Stimulated activated effector memory CD8-positive, alpha-beta T cell treated with anti-CD3 and anti-CD28 coated beads, Interleukin-12 subunit alpha, Interleukin-12 subunit beta, amount 100 ng/mL, for 72 hours (primary cell): ENCODE measurements around the gene NCS1.

Source experiments
- ATAC-seq: fragments of 150-1000 bp; cut with Tn5 transposase; 2 replicates; pipeline ENCODE4 v1.10.0; 2021
- DNase-seq, 2 donors: peaks; one replicate each; pipeline ENCODE4 v3.0.0; 2021 to 2022; ENCODE audit warnings: low spot score in 2 of 2
- H3K27ac Mint-ChIP-seq: one replicate; pipeline ENCODE4 v1.8.0; 2022; ENCODE audit warnings: mild to moderate bottlenecking, mixed read lengths
- H3K36me3 Mint-ChIP-seq: one replicate; pipeline ENCODE4 v1.8.0; 2022; ENCODE audit warnings: mild to moderate bottlenecking, mixed read lengths
- H3K4me1 Mint-ChIP-seq: one replicate; pipeline ENCODE4 v1.8.0; 2022; ENCODE audit warnings: mixed read lengths
- H3K4me3 Mint-ChIP-seq: one replicate; pipeline ENCODE4 v1.8.0; 2022; ENCODE audit warnings: mild to moderate bottlenecking, mixed read lengths
- H3K9me3 Mint-ChIP-seq: one replicate; pipeline ENCODE4 v1.8.0; 2022; ENCODE audit warnings: mixed read lengths

The NCS1 gene

GRCh38 chr9:130222833-130223232 is 50.6 kb downstream of the NCS1 start:
- peaks cover 20% of the 10 kb centered on the region for H3K36me3 Mint-ChIP-seq
- H3K4me3 Mint-ChIP-seq, result no peak overlapping the region
- DNase-seq (no peak), ATAC-seq (no peak)
- H3K27ac Mint-ChIP-seq, result peak overlapping the region; percentile 11
- H3K4me1 Mint-ChIP-seq, result no peaks in the 10 kb centered on the region
- no peaks in the 10 kb centered on the region for H3K9me3 Mint-ChIP-seq

DNA sequence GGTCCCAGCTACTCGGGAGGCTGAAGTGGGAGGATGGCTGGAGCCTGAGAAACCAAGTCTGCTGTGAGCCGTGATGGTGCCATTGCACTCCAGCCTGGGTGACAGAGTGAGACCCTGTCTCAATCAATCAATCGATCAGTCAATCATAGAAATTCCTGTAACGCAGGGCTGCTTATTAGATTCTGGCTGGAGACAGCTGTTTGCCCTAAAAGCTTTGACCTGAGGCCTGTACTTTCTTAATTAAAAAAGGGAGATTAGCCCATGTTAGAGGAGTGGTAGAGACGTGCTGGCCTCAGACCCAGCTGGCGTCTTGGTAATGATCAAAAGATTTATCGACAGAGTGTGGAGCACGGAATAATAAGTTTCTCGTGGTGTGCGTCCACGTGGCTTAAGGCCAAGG is 52.9 kb downstream of the NCS1 start:
- ATAC-seq (no peak), DNase-seq (no peak)
- no peak overlapping the region for H3K4me3 Mint-ChIP-seq
- no peaks in the 10 kb centered on the region for H3K4me1 Mint-ChIP-seq
- no peaks in the 10 kb centered on the region for H3K9me3 Mint-ChIP-seq
- no peak overlapping the region for H3K27ac Mint-ChIP-seq
- peaks cover 26% of the 10 kb centered on the region for H3K36me3 Mint-ChIP-seq

DNA sequence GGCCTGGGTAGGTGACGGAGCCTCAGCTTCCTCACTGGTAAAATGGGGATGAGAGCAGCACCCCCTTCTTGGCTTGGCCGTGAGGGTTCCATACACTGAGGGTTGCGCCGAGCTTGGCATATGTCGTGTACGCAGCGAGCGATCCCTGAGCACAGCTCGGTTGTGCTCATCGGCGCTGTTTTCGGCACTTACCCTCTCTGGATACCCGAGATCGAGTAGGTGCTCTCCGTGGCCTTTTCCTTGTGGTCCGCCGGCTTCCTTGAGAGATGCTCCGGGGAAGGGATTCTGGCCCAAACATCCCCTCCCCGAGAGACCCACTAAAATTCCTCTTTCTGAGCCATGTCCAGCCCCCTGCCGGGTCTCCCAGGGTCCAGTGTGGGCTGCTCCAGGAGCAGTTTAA is 53.4 kb downstream of the NCS1 start:
- Mint-ChIP-seq H3K4me3 (no peak overlapping the region), H3K36me3 (peaks cover 26% of the 10 kb centered on the region), H3K9me3 (no peaks in the 10 kb centered on the region), H3K4me1 (no peaks in the 10 kb centered on the region), H3K27ac (no peak overlapping the region)
- ATAC-seq (no peak), DNase-seq (no peak)

- DNase-seq (no peak), ATAC-seq (no peak)
- Mint-ChIP-seq H3K4me1 (no peaks in the 10 kb centered on the region), H3K27ac (no peak overlapping the region), H3K4me3 (no peak overlapping the region), H3K9me3 (no peaks in the 10 kb centered on the region), H3K36me3 (peaks cover 26% of the 10 kb centered on the region)
These were observed 53.9 kb downstream of the NCS1 start for GRCh38 chr9:130226112-130226511.

GRCh38 chr9:130227833-130228232 is 55.6 kb downstream of the NCS1 start:
- no peaks in the 10 kb centered on the region for H3K9me3 Mint-ChIP-seq
- DNase-seq, result no peak
- H3K27ac Mint-ChIP-seq, result no peak overlapping the region
- no peak overlapping the region for H3K4me3 Mint-ChIP-seq
- no peak for ATAC-seq
- H3K4me1 Mint-ChIP-seq, result no peaks in the 10 kb centered on the region
- peaks cover 36% of the 10 kb centered on the region for H3K36me3 Mint-ChIP-seq

- no peaks in the 10 kb centered on the region for H3K4me1 Mint-ChIP-seq
- ATAC-seq (no peak), DNase-seq (no peak)
- no peak overlapping the region for H3K27ac Mint-ChIP-seq
- H3K4me3 Mint-ChIP-seq, result no peak overlapping the region
- H3K9me3 Mint-ChIP-seq, result no peaks in the 10 kb centered on the region
- H3K36me3 Mint-ChIP-seq, result peaks cover 48% of the 10 kb centered on the region
These were observed 57.6 kb downstream of the NCS1 start for GRCh38 chr9:130229759-130230158.

- no peak for DNase-seq
- Mint-ChIP-seq H3K4me3 (no peak overlapping the region), H3K36me3 (peaks cover 50% of the 10 kb centered on the region), H3K4me1 (peaks cover 1% of the 10 kb centered on the region), H3K27ac (no peak overlapping the region), H3K9me3 (no peaks in the 10 kb centered on the region)
- ATAC-seq, result no peak
These were observed 58.4 kb downstream of the NCS1 start for GRCh38 chr9:130230631-130231030.

DNA sequence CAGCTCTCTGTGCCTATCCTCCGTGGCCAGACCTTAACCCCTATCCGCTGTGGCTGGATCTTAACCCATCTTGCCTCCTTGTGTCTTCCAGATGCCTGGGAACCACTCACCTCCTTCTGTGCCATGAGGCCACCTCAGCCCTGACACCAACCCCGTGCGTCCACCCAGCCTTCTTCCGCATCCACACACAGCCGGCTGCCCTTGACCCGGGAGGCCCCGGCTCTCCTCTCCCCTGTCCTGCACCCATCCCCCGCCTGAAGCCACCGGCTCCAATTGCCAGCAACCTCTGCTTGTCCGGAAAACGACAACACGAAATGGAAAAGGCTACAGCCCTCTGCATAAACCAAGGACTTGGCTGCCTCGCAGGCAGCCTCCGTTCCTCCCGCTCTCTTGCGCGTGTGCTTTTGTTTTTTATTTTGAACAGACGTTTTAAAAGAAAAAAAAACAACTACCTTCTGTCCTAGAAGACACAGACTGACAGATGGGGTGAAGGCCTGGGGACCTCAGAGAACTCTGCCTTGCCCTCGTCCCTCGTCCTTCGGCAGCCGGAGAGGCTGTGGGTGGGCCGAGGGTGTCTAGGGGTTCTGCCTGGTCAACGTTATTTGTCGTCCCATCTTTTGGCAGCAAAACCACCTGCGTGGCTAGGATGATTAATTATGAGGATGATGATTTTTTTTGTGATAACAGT is 60.8 kb downstream of the NCS1 start:
- Mint-ChIP-seq H3K4me1 (peaks cover 7% of the 10 kb centered on the region), H3K4me3 (no peak overlapping the region), H3K27ac (no peak overlapping the region), H3K36me3 (peaks cover 41% of the 10 kb centered on the region), H3K9me3 (no peaks in the 10 kb centered on the region)
- ATAC-seq (no peak), DNase-seq (no peak)

DNA sequence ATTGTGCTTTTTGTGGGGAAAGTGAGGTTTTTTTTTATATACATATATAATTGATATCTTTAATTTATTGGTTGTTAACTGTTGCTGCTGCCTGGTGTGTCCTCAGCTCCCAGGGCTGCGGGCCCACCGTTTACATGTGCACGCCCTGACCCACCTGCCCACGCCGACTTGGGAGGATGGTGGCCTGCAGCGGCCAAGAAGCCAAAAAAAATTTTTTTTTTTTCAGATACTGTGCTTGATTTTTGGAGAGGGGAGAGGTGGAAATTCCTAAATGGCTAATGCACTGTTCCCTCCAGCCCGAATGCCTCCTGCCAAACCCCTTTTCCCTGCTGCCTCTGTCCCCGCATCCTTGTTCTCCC is 61.4 kb downstream of the NCS1 start:
- Mint-ChIP-seq H3K4me1 (peaks cover 9% of the 10 kb centered on the region), H3K27ac (no peak overlapping the region), H3K9me3 (no peaks in the 10 kb centered on the region), H3K36me3 (peaks cover 39% of the 10 kb centered on the region), H3K4me3 (no peak overlapping the region)
- ATAC-seq (no peak), DNase-seq (no peak)

GRCh38 chr9:130234340-130235260 is 62.4 kb downstream of the NCS1 start:
- Mint-ChIP-seq H3K27ac (no peak overlapping the region), H3K4me1 (peaks cover 15% of the 10 kb centered on the region), H3K4me3 (no peak overlapping the region), H3K36me3 (peaks cover 35% of the 10 kb centered on the region), H3K9me3 (no peaks in the 10 kb centered on the region)
- DNase-seq (no peak), ATAC-seq (no peak)

DNA sequence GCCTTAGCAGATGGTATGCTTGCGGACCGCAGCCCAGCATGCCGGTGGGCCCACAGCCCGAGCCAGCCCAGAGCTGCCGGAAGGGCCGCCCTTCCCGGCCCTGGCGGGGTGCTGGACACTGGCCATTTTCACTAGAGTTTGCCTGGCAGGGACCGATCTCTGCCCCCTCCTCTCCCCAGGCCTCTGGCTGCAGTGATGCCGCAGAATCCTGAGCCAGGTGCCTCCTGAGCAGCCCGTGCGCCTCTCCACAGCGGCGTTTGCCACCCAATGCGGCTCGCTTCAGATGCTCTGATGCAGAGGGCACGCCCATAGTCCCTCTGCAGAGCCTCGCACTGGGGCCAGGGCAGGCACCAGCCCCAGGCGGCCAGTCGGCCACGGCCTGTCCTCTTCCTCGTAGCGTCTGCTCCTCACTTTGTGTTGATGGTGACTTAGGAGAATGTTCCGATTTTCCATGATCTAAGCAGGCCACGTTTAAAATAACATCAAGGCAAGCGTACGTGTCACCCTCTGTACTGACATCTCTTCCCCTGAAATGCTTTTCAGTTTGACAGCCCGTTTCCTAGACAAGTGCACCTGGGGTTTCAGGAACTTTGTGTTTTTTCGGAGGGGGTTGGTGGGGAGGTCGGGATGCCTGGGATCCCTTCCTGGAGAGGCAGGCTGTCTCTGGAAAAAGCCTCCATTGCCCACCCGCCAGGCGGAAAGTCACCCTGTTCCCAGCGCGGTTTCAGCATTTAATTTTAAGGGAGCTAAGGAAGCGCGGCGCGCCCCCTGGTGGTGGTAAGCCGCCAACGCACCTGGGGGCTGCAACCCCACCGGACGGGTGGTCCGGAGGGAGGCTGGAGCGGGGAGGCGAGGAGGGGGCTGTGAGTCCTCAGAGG is 63.6 kb downstream of the NCS1 start:
- Mint-ChIP-seq H3K4me3 (peak overlapping the region; percentile 24), H3K9me3 (no peaks in the 10 kb centered on the region), H3K27ac (no peak overlapping the region), H3K36me3 (peaks cover 35% of the 10 kb centered on the region), H3K4me1 (peaks cover 27% of the 10 kb centered on the region)
- ATAC-seq (no peak), DNase-seq (peak; percentile 61 to 88)

DNA sequence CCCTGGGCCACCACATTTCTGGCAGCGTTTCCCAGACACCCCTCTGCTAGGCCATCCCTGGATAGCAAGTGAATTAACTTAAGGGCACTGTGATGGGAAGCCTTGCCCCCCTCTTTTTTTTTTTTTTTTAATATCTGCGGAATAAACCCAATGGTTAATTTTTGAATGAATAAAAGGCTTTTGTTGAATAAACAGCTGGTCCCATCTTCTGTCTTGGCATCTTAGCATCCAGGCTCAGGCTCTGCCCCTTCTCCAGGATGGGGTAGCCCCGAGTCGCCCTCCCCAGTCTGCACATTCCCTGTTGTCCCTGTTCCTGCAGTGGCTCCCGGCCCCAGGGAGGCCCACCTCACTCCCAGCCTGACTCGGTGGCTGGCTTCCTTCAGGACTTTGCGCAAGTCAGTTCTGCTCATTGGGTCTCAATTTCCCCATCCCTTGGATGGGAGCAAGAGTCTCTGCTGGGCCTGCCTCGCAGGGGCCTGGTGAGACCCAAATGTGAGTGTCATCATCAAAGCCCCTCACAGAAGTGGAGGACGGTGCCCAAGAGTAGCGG is 64.3 kb downstream of the NCS1 start:
- no peaks in the 10 kb centered on the region for H3K9me3 Mint-ChIP-seq
- no peak overlapping the region for H3K27ac Mint-ChIP-seq
- peaks cover 31% of the 10 kb centered on the region for H3K4me1 Mint-ChIP-seq
- H3K4me3 Mint-ChIP-seq, result peak overlapping the region; percentile 24
- ATAC-seq, result no peak
- DNase-seq, result no peak
- H3K36me3 Mint-ChIP-seq, result peaks cover 35% of the 10 kb centered on the region

GRCh38 chr9:130237076-130237475 is 64.9 kb downstream of the NCS1 start:
- H3K4me1 Mint-ChIP-seq, result peaks cover 31% of the 10 kb centered on the region
- H3K36me3 Mint-ChIP-seq, result peaks cover 32% of the 10 kb centered on the region
- no peak overlapping the region for H3K4me3 Mint-ChIP-seq
- H3K27ac Mint-ChIP-seq, result no peak overlapping the region
- no peak for ATAC-seq
- no peaks in the 10 kb centered on the region for H3K9me3 Mint-ChIP-seq
- no peak for DNase-seq

DNA sequence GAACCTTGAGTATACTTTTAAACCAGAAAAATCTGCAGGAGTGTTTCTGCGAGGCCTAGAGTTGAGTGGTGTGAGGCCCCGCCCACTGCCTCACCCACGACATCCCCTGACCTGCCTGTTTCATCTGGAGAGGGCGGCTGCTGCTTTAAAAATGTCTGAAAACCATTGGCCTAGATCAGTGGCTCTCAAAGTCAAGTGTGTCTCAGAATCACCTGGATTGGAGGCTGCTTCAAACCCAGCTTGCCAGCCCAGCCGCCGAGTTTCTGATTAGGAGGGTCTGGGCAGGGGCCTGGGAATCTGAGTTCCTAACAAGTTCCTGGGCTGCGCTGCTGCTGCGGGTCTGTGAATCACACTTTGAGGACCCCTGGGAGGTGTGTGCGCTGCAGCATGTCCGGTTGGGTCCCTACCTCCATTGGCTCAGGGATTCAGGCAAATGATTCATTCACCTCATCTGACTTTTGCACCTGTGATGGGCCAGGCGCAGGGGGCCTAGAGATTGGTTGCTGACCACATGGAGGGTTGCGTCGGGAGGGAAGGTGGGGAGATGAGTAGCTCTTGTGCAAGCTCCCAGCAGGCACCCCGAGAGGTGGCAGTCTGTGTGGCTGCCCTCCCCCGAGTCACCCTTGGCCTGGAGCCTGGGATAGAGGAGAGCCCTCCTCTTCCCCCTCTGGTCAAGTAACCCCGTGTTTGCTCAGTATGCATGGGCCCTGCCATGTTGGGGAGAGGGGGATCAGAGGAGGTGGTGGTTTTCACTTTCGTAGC is 65.7 kb downstream of the NCS1 start:
- no peak for ATAC-seq
- no peak overlapping the region for H3K27ac Mint-ChIP-seq

More for the DNA sequence above, 65.7 kb downstream of the NCS1 start:
- Mint-ChIP-seq H3K9me3 (no peaks in the 10 kb centered on the region), H3K36me3 (peaks cover 24% of the 10 kb centered on the region), H3K4me1 (peaks cover 36% of the 10 kb centered on the region), H3K4me3 (no peak overlapping the region)
- no peak for DNase-seq
